Measurements from ENCODE around the gene DPEP3.

DPEP3 gene

DNA sequence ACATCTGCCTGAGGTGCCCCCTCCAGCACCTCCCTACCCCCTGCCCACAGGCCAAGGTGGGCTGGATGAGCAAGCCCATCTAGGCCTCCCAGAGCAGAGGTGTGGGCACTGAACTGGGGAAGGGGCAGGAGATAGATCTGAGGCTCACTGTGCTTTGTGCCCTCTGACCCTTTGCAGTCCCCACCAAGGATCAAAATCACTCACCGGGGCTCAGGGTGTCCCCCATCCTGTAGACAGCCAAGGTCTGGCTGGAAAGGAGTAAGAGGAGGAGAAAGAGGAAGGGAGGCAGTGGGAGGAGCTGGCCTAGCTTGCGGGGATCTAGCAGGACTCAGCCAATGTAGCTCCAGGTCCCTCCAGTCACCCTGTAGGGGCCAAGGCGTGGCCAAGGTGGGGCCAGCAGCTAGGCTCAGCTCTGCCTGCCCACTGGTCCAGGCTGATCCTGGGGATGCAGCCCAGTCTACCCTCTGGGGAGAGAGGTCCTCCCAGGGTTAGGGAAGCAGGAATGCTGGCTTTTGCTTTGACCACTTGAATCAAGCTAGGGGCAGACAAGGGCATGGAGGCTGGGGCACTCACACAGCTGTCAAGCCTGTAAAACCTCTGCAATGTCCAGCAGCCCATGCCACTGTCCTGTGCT is 13.6 kb downstream of the DPEP3 start:
- no peak for DNase-seq

GRCh38 chr16:67965668-67966548 is 14.4 kb downstream of the DPEP3 start:
- DNase-seq, result no peak

- DNase-seq, result no peak
Observed at GRCh38 chr16:67964477-67965131, 15.7 kb downstream of the DPEP3 start.

DNA sequence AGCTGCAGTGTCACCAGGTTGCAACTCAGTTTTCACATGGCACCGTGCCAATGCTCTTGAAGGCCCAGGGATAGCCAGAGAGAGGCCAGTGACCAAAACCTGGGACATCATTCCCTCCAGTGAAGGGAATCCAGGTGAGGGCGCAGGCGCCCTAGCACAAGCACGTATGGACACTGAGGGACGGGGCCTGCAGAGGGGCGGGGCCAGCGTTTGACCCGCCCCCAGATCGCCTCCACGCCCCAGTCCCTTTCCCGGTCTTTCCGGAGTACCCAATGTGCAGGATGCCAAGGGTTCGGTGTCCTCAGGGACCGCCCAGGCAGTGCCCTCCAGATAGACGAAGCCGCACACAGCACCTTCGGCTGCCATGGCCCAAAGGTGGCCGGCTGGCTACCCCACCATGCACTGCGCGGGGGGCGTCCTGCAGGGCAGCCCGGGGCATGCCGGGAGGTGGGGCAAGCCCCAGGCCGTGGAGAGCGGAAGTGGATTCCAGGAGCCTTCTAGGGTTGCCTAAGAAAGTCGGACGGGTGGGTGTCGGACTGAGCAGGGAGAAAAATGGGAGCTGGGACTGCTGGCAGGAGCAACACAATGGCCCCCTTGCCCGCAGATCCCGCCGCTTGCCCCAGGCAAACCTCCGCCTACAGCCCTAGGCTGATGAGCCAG is 16.5 kb downstream of the DPEP3 start:
- no peak for DNase-seq

DNA sequence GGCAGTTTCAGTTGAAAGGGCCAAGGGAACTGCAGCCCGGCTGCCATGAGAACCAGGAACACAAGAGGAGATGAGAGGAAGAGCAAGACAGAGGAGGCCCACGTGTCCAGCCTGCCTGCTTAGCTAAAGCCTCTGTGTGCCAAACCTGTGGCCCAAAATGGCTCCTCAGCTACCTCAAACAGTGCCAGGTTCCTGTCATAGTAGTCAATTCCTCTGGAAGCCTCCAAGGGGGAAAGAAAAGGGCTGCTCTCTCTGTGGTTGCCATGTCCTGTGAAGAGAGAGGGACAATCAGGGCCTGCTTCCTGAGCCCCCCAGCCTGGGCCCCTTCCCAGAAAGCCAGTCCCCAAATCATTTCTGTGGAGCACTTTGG is 17.0 kb downstream of the DPEP3 start:
- no peak for DNase-seq

- no peak for DNase-seq
Observed at GRCh38 chr16:67962135-67962534, 18.2 kb downstream of the DPEP3 start.

DNA sequence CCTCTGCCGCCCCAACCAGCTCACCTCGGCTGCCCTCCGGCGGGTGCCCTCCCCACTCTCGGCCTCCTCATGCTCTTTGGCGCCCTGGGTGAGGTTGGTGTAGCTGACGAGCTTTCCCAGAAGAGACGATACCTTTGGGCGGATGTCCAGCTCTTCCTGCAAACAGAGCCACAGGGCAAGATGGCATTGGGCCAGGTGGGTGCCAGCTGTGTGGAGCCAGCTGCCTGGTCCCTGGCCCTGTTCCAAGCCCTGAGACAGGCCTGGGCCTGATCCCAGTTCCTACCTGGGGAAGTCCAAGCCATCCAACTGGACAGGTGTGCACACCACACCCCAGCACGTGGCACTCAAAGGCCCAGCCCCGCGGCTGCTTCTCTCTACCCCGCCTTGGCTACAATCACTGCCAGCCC is 18.7 kb downstream of the DPEP3 start:
- peak; percentile 95 for DNase-seq

- DNase-seq, result no peak
Observed at GRCh38 chr16:67959536-67960329, 20.6 kb downstream of the DPEP3 start.

DNA sequence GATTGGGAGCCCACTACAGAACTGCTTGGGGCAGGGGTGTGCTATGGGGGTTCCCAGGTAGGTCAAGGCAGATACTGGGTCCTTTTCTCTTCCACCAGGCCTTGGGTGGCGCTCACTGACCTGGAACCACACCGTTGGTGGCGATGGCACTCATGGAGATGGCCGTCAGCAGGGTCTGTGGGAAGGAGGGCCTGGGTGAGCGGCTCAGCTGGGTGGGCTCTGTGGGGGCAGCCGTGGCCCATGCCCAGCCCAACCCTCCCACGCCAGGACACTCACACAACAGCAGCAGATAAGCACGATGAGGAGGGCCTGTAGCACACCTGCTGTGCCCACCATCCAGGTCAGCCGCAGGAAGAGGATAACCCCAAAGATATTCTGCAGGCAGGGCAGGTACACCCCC is 22.7 kb downstream of the DPEP3 start:
- DNase-seq, result no peak

DNA sequence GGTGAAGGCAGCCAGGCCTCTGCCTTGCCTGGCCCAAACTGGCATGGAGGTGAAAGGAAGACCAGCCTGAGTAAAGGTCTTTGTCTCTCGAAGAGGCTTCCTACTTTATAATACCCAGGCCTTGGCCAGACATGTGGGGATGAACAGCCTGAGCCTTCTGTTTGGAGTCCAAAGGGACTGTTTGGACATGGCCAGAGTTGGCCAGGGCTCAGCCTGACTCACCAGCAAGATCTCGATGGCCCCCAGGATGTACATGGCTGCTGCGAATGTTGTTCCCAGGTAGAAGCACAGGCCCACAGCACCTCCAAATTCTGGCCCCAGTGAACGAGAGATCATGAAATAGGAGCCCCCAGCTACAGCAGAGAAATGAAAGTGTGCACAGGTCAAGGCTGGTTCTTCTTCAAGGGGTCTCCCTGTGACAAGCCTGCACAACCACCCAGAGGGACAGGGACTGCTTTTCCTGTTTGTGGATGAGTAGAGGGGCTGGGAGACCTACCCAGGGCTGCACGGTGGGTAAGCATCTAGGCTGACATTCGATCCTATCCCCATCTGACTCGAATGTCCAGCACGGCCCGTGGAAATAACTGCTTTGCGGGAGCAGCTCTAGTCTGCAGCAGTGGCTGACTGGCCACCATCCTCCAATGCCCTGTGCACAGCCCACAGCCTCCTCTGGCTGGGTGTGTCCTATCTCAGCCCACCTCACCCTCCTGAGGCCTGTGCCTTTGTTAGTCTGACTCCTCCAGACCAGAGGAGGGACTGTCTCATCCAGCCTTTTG is 25.7 kb downstream of the DPEP3 start:
- no peak for DNase-seq

DNA sequence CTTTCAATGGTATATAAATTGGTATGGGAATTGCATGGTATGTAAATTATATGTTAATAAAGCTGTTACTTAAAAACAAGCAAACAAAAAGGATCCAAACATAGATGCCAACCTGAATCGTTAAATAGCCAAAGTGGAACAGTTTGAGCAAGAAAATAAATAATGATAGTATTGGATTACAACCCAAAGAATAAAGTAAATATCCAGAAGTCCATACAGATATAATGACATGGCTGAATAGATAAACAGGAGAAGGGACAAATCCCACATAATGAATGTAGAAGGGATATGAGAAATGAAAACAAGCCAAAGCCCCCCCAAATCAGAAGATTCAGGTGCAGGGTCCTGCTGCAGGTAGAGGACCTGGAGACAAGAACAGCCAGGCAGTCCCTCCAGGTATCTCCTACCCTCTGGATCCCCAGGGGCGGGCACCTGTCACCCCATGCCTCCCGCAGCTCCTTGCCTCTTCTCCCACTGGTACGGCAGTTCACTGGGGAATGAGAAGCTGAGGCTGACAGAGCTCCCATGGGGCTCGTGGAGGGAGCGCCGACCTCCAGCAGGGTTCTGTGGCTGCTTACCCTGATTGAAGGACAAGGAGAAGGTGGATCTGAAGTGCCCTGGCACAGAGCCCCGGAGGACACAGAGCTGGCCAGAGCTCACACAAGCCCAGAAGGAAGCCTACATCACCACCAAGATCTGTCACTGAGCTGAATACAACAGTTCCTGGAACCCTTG is 26.5 kb downstream of the DPEP3 start:
- DNase-seq, result no peak

- DNase-seq, result peak; percentile 42
Observed at GRCh38 chr16:67951485-67951884, 28.8 kb downstream of the DPEP3 start.

- DNase-seq, result no peak
Observed at GRCh38 chr16:67950335-67950843, 29.9 kb downstream of the DPEP3 start.

DNA sequence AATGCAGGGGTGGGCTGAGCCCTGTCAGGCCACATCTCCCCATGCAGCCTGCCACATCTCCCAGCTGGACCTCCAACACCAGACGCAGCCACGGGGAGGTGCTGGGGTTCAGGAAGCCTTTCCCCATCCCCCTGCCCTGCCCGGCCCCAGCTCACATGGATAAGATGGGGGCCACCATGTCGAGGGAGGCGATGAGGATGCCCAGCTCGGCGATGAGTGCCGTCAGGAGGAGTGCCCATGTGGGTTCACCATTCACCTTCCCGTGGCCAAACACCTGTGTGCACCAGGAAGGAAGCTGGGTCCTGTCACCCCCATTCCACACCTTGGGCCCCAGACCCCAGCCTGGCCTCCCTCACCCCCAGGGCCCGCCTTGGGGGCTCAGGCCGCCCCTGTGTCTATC is 30.7 kb downstream of the DPEP3 start:
- no peak for DNase-seq

DNA sequence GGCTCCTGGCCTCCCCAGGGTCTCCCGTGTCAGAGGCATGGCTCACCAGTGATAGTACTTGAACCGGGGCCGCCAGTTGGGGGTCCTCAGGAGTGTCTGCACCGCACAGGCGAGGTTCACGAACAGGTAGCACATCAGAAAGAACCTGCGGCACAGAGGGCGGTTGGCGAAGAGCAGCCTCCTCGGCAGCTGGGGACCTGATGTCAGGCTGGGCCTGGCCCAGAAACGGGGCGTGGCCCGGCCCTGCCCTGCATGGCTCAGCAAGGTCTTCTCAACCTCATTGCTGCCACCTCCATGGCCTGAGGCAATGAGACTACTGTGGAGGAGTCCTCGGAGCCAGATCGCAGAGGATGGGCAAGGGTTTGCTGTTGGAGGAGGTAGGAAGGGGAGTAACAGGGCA is 32.3 kb downstream of the DPEP3 start:
- no peak for DNase-seq

- DNase-seq, result no peak
Observed at GRCh38 chr16:67946966-67947558, 33.2 kb downstream of the DPEP3 start.

GRCh38 chr16:67946128-67946569 is 34.1 kb downstream of the DPEP3 start:
- no peak for DNase-seq

DNA sequence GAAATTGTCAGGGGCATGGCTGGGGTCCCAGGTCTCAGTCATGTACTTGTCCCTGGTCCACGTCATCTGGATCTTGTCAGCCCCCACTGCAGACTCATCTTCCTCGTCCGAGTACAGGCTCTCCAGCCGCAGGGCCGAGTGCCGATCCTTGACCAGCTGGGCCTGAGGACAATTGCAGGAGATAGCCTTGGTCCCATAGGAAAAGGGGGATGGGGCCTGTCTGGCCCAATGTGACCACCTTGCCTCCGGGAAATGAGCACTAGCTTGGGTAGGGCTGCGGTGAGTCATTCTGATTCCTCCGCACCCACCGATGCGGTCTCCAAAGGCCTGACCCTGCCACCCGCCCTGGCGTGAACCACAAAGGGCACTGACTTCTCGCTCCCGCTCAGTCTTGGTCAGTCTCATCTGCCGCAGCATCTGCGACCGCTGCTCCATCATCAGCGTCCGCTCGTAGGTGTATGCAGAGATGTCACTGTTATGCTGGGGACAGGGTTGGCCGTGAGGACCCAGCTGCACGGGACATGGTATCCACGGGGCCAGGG is 34.8 kb downstream of the DPEP3 start:
- DNase-seq, result no peak

GRCh38 chr16:67944690-67945391 is 35.5 kb downstream of the DPEP3 start:
- no peak for DNase-seq
